GM06990 (cell line): ENCODE measurements around the gene ZDHHC14.

Source experiments
- DNase-seq: peaks from one replicate; pipeline ENCODE4 v3.0.0-alpha.2; 2011; ENCODE audit not compliant: insufficient read length; ENCODE audit errors: extremely low read depth
- H3K27me3 ChIP-seq: replicated peaks from 2 replicates; pipeline ENCODE4 v1.6.0; 2011; ENCODE audit warnings: low read length; ENCODE audit not compliant: control insufficient read depth, insufficient read depth
- H3K36me3 ChIP-seq: 2 replicates; pipeline ENCODE4 v1.5.1; 2011; ENCODE audit warnings: low read length; ENCODE audit not compliant: control insufficient read depth, insufficient read depth
- H3K4me3 ChIP-seq: replicated peaks from 2 replicates; pipeline ENCODE4 v1.5.1; 2011; ENCODE audit warnings: low read depth, mild to moderate bottlenecking, control low read depth, low read length
- CTCF ChIP-seq: IDR thresholded peaks from 2 replicates; pipeline ENCODE4 v1.5.1; 2011; ENCODE audit warnings: low read length, control low read depth, mild to moderate bottlenecking, inconsistent platforms; ENCODE audit not compliant: insufficient read depth, poor library complexity, severe bottlenecking

The ZDHHC14 gene

GRCh38 chr6:157569543-157569942 is 188.6 kb downstream of the ZDHHC14 start:
- DNase-seq: no peak
- Histone ChIP-seq H3K4me3 (no peak overlapping the region), H3K36me3 (no peaks in the 10 kb centered on the region), H3K27me3 (no peaks in the 10 kb centered on the region)
- no peak for TF ChIP-seq CTCF

- Histone ChIP-seq H3K27me3 (no peaks in the 10 kb centered on the region), H3K4me3 (no peak overlapping the region), H3K36me3 (no peaks in the 10 kb centered on the region)
- no peak for DNase-seq
- TF ChIP-seq CTCF: no peak
These were observed 189.1 kb downstream of the ZDHHC14 start for GRCh38 chr6:157570104-157570503.

- no peak for TF ChIP-seq CTCF
- Histone ChIP-seq H3K27me3 (no peaks in the 10 kb centered on the region), H3K4me3 (no peak overlapping the region), H3K36me3 (no peaks in the 10 kb centered on the region)
- no peak for DNase-seq
These were observed 189.8 kb downstream of the ZDHHC14 start for GRCh38 chr6:157570752-157571151.

GRCh38 chr6:157571269-157571668 is 190.3 kb downstream of the ZDHHC14 start:
- H3K27me3 ChIP-seq: no peaks in the 10 kb centered on the region
- no peak for TF ChIP-seq CTCF
- H3K36me3 ChIP-seq: no peaks in the 10 kb centered on the region
- peak; percentile 55 for DNase-seq
- no peak overlapping the region; the same call in 1 of the 2 replicates for H3K4me3 ChIP-seq

- Histone ChIP-seq H3K36me3 (no peaks in the 10 kb centered on the region), H3K27me3 (no peaks in the 10 kb centered on the region), H3K4me3 (no peak overlapping the region)
- no peak for DNase-seq
- no peak for TF ChIP-seq CTCF
These were observed 191.0 kb downstream of the ZDHHC14 start for GRCh38 chr6:157571950-157572349.

GRCh38 chr6:157574851-157575424 is 193.9 kb downstream of the ZDHHC14 start:
- no peak for DNase-seq
- no peak overlapping the region for H3K4me3 ChIP-seq
- H3K36me3 ChIP-seq: no peaks in the 10 kb centered on the region
- no peaks in the 10 kb centered on the region for H3K27me3 ChIP-seq
- TF ChIP-seq CTCF: no peak
